NCI-H226 (cell line): Measurements from ENCODE around the gene UBE2H.
A peak's percentile ranks its signal among the peaks of the same experiment; 100 is the strongest.
"Not testable (repeated sequence)": the region's sequence is repeated elsewhere in the genome, so short reads cannot be mapped to it uniquely, and the experiment has no call there.

Experiments used
- DNase-seq: peaks from one replicate; pipeline ENCODE4 v3.0.0-alpha.2; 2015

The UBE2H gene

GRCh38 chr7:129907122-129907736, 45.5 kb downstream of the UBE2H start:
- no peak for DNase-seq

GRCh38 chr7:129906700-129907099, 46.1 kb downstream of the UBE2H start:
- DNase-seq, result no peak

DNA sequence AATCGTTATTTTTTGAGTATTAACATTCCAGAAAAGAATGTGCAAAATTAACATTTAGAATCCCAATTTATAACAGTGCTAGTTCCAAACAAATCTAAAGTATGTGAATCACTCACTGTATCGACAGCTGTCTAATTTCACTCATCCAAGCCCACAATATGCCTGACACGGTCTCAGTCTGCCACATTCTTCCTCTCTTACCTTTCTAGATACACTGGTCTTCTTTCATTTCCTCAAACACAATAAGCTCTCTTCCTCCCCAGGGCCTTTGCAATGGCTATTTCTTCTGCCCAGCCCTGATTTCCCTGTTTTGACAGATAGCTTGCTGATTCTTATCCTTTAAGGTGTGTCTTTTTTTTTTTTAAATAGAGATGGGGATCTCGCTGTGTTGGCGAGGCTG, 48.8 kb downstream of the UBE2H start:
- no peak for DNase-seq

DNA sequence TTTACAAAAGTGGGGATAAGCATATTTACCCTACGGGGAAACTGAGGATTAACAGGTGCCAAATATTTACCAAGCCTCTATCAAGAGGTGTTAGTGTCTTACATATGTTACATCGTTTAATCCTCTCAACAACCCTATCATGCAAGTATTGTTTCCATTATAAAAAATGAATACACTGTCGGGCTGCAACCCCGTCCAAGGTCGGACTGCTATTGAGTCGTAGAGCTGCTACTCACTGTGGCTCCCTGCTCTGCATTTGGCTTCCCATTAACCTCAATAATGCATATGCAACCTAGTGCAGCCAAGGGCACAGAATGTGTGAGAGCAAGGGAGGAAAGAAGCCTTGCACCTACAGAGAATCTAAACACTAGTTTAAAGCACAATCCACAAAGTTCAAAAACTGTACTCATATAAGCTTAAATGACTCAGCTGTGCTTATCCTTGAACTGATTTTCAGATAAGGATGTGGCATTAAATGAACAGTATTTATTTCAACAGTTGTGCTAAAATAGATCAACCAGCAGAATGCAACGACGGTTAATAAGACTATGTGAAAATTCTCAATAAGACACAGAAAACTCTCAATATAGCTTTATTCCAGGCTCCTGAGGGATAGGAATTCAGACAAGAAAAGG, 49.9 kb downstream of the UBE2H start:
- DNase-seq, result no peak

DNA sequence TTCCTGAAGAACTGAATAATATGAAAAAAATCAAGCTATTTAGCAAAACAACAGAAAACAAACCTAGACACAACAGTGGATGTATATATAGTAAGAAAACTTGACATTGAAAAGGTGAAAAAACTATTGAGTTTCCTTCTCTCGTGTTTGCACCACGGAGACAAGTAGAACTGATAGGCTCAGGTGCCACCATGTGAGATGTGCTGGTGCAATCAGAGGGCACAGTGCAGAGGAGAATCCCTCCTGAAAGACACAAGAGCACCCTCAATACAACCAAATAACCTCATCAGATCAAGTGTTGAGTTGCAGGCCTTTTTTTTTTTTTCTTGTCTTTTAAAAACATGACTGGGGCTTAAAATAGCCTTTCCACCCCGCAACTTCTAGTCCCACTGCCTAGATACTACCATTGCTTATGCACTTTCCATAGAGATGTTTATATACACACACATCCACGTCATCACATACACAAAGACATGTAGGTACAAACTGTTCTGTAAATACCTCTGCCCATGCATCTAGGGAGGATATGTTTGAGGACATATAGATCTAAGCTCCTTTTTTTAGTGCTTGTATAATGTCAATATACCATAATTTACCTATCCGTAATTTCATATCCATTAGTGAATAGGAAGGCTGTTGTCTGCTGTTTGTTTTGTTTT, 54.1 kb downstream of the UBE2H start:
- no peak for DNase-seq

- DNase-seq, result no peak
Measured at GRCh38 chr7:129898007-129898406, 54.8 kb downstream of the UBE2H start.

DNA sequence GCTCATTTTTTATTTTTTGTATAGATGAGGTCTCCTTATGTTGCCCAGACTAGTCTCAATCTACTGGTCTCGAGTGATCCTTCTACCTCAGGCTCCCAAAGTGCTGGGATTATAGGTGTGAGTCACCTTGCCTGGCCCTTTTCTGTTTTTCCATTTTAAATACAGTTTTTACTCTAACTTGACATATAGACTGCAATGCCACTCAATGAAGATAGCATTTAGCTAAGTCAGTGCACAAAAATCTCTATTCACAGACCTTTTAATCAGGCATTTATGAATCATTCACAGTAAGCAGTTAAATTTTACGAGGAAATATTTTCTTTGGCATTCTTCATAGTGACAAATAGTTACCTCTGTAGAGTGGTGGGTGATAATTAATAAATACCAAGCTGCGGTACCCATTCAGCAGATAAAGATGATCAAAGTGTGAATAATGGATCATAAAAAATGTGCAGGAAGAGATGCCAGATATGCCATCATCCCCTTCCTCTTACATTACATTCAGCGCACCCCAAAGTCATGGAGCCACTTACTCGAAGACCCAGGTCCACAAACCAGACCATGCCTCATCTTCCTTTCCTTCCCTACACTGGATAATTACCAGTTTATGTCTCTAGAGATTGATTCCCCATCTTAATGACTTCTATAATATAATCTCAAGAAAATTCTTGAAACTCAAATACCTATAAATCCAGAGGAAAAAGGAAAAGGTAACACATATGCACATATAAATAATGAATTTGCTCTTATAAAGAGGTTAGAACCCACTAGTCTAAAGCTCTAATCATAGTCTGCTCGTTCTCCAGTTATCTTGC, 56.0 kb downstream of the UBE2H start:
- DNase-seq, result peak; percentile 55

GRCh38 chr7:129894184-129894583, 58.6 kb downstream of the UBE2H start:
- not testable (repeated sequence) for DNase-seq

DNA sequence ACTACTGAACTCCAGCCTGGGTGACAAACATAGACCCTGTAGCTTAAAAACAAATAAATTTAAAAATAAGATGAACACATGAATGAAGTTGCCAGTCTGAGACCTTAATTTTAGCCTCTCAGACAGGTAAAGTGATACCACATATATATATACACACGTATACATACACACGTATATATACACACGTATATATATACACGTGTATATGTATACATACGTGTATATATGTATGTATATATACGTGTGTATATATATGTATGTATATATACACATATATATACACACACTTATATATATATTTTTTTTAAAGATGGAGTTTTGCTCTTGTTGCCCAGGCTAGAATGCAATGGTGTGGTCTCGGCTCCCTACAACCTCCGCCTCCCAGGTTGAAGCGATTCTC, 62.7 kb downstream of the UBE2H start:
- DNase-seq, result no peak

DNA sequence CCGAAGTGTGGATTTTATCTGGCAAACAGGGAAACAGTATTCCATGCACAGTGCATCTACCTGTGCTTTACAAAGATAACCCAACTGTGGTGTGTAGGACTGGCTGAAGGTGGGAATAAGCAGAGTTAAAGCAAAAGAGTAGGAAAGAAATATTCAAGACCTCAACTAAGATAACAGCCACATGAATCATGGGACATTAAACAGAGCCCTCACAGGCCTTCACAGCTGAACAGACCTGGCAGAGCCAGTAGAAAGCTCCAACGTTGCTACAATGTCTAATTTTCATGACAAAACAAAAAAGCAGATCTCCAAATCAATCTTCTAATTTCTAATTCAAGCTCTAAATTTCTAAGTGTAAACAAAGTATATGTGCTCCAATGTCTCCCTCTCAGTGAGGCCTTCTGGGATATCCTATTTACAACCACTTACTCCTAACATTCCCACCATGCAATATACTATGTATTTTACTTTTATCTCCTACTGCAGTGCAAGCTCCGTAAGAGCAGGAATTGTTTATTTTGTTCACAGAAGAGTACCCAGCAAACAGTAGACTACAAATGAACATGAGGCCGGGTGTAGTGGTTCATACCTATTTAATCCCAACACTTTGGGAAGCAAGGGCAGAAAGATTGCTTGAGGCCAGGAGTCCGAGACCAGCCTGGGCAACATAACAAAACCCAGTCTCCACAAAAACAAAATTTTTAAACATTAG, 63.5 kb downstream of the UBE2H start:
- DNase-seq, result no peak

DNA sequence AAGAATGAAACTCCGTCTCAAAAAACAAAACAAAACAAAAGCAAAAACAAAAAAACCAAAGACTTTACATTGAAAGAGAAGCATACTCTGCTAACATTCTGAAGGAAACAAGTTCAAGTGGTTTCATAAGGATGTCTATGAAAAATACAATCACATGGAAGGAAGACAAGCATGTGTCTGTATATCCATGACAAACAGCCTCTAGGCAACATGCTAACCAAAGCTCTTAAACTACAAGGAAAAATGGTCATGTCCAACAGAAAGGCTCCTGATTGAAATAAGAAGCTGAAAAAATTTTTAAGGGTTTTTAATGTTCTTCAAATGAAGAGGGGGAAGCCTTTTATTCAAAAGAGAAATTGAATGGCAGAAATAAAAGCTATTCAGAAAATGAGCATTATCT, 64.9 kb downstream of the UBE2H start:
- DNase-seq, result no peak

- no peak for DNase-seq
Measured at GRCh38 chr7:129886818-129887186, 66.0 kb downstream of the UBE2H start.

DNA sequence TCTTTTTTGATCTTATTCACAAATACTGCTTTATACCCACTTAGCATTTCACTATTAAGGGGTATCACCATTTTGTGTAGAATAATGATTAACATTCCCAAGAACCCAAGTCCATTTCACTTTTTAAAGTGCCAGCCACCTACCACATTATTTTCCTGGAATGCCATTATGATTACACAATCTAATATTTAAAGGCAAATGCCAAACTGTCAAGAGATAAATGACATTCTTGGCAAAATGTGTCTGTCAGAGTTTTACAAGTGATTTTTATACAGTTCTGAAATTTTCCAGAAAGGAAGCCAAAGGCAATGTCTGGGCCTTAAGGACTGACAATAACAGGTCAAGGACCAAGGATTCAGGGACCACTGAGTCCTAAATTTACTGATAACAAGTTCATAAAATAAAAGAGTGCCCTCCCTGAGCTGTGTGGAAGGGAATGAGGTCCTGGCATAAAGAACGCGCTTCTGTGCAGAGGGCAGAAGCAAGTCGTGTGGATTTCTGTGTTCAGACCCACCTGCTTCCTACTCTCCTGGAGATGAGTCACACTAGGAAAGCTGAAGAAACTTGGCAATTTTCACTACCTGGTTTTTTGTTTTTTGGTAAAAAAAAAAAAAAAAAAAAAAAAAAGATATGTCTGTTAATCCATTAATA, 66.5 kb downstream of the UBE2H start:
- DNase-seq, result peak; percentile 22

GRCh38 chr7:129884495-129884894, 68.3 kb downstream of the UBE2H start:
- no peak for DNase-seq

GRCh38 chr7:129883151-129883550, 69.6 kb downstream of the UBE2H start:
- no peak for DNase-seq

DNA sequence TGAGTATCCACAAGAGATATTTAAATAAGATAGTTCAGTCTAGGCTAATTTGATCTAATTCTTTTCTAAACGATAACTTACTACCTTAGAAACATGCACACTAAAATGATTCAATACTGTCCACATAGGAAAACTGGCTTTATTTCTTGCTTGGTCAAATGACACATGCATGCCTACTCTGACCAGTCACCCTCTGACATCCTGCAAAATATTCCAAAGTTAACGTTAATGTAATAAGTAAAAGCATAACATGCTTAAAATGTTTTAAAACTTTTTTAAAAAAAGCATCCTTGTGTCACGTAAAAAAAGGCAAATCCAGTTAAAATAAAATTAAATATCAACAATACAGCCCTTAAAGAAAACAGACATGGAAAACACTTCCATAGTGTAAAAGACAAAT, 70.2 kb downstream of the UBE2H start:
- DNase-seq, result no peak

DNA sequence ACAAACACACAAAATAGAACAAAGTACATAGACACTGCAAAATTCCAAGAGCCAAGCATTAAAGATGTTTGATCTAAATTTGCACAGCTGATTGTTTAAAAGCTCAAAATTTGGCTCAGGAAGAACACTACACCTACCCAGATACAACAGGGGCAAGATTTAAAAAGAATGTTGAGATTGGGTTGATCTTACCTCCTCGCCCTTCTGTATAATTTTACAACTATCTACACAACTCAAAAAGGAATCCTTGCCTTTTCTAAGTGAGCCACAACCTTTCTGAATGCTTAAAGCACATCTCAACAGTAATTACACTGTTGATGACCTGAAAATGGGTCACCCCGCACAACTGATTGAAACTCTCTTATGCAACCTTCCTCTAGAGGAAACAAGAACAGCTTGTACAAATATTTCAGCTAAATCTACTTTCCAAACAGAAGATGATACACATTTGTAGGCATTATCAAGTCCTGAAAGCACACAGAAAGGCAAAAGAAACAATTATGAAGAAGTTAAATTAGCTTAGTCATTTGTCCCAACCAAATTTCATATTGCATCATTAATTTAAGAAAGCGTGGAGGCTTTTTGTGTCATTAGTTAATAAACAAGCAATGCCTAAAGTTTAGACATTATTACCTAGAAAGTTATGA, 75.5 kb downstream of the UBE2H start:
- DNase-seq, result no peak

DNA sequence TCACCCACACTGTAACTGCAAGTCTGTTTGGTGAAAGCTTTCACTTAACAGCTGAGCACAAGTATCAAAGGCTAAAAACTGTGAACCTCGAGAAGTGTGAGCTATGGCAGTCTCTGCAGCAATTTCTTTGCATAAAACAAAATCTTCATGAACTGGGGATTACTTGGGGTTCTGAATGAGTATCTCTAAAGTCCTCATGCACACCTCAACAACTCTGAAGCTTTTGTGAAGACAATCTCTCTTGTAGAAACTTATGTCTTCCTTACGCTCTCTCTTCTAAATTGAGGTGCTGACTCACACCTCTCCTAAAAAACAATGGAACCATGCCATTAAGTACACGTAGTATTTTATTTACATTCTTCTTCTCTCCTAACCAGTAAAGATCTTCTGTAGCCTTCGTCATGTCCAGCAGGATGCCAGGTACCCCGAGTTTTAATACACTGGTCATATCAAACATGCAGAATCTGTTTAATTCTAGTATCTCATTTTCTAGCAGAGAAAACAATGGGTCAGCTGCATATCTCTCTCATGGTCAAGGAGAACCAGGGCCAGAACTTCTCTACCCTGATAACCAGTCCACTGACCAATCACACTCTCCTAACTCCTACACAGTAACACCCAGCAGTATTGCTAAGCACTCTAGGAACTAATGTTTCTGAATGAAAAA, 76.9 kb downstream of the UBE2H start:
- DNase-seq, result peak; percentile 73

GRCh38 chr7:129875160-129875559, 77.6 kb downstream of the UBE2H start:
- no peak for DNase-seq

DNA sequence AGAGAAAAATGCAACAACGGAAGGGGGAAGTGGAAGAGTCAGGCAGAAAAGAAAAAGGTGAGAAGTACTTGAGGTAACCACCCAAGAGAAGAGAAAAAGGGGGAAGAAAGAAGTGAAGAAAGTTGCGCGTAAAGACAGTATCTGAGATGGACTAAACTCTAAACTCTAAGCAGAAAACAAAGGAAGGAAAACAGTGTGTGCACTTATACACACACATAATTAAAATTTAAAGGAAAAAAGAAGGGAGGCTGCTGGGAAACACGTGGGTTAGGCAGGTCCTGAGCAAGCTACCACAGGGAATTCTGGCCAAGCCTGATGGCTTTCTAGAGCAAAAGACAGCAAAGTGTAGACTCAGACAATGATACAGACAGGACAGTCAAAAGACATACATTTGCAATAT, 78.0 kb downstream of the UBE2H start:
- DNase-seq, result no peak

DNA sequence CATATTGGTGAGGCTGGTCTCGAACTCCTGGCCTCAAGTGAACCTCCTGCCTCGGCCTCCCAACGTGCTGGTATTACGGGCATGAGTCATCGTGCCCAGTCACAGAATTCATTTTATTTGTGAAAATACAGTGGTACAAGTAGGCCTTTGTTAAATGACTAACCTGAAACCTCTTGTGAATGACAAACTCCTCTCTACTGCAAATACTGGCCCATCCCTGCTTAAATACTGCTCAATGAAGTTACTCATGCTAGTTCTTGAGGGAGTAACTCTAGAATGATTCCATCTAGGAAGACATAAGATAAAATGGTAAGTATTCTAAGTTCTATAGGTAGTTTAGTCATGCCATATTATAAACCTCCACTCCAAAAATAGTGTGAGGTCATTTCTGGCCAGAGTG, 80.7 kb downstream of the UBE2H start:
- DNase-seq, result no peak
